K562 (cell line): ENCODE measurements around the gene HMGA1. TPM values are rescaled to one million over a fixed set of nuclear protein-coding genes. Genes with fewer than 3 reads are reported as not detected.

ENCODE experiments used
- ATAC-seq: fragments of 200-7000 bp; cut with Tn5 transposase; 3 replicates; pipeline ENCODE4 v1.9.1; 2020; ENCODE audit warnings: moderate library complexity
- Bru-seq: library from RNA; stranded (reverse); fragments of 400-500 nt; gene quantifications from one replicate; lab custom pipeline; 2021; lab: Mats Ljungman, UMichigan
- BruChase-seq, 2 experiments: library from RNA; stranded (reverse); fragments of 400-500 nt; gene quantifications; one replicate each; lab custom pipeline; 2021; lab: Mats Ljungman, UMichigan
- BruUV-seq: library from RNA; stranded (reverse); fragments of 400-500 nt; replicated peaks from 2 replicates; lab custom pipeline; 2021; lab: Mats Ljungman, UMichigan
- CTCF ChIA-PET: fragments of 300-600 bp; formaldehyde crosslinking; extraction: SDS; loops from one replicate; lab custom pipeline; 2021; ENCODE audit warnings: low intra/inter-chr PET ratio; lab: Yijun Ruan, JAX
- POLR2A ChIA-PET: fragments of 300-600, 350-650 bp; sonication (Branson Sonifier 250); formaldehyde crosslinking; extraction: SDS; loops from one replicate; lab custom pipeline; 2021; ENCODE audit warnings: antibody characterized with exemption, inconsistent platforms; lab: Yijun Ruan, JAX
- DNase-seq, 4 experiments: peaks; one replicate each; pipeline versions ENCODE4 v3.0.0 to v3.0.0-alpha.2; 2011 to 2018; ENCODE audit warnings: low spot score in 3 of 4, mixed read lengths in 3 of 4; ENCODE audit errors: extremely low read depth in 1 of 4
- FAIRE-seq: peaks from 2 replicates; lab custom pipeline; 2011; peaks lifted over from hg19 to GRCh38; lab: Jason Lieb, UNC
- H2AFZ ChIP-seq: 2 replicates; pipeline ENCODE4 v1.6.0; 2011; ENCODE audit warnings: low read depth, low read length, control low read depth, inconsistent platforms
- H3K27ac ChIP-seq: fragments of 200-600 bp; 3 replicates; pipeline ENCODE4 v1.8.0; 2011; ENCODE audit warnings: low read depth, mild to moderate bottlenecking, control low read depth, inconsistent platforms, low read length, moderate library complexity, mixed read lengths; ENCODE audit errors: extremely low read depth
- H3K27me3 ChIP-seq, 2 experiments: fragments of 300-600 bp in 1 of 2; 2 replicates in 1 of 2; 3 replicates in 1 of 2; pipeline versions ENCODE4 v1.6.0 to v1.8.0; 2011; ENCODE audit warnings: inconsistent platforms in 2 of 2, low read length in 2 of 2, mild to moderate bottlenecking in 1 of 2, mixed read lengths in 1 of 2, moderate library complexity in 1 of 2; ENCODE audit not compliant: control insufficient read depth in 2 of 2, insufficient read depth in 2 of 2
- H3K36me3 ChIP-seq: fragments of 300-600 bp; 3 replicates; pipeline ENCODE4 v1.8.0; 2011; ENCODE audit warnings: mild to moderate bottlenecking, low read length, inconsistent platforms; ENCODE audit not compliant: control insufficient read depth, insufficient read depth
- H3K4me1 ChIP-seq, 2 experiments: fragments of 200-600 bp in 1 of 2; replicated peaks in 1 of 2; 2 replicates in 1 of 2; 3 replicates in 1 of 2; pipeline versions ENCODE4 v1.5.1 to v1.8.0; 2011; ENCODE audit warnings: inconsistent platforms in 2 of 2, low read length in 2 of 2, mild to moderate bottlenecking in 1 of 2, mixed read lengths in 1 of 2, moderate library complexity in 1 of 2; ENCODE audit not compliant: control insufficient read depth in 2 of 2, insufficient read depth in 2 of 2
- H3K4me2 ChIP-seq: 2 replicates; pipeline ENCODE4 v1.6.1; 2011; ENCODE audit warnings: low read length, control low read depth, inconsistent platforms, mixed read lengths; ENCODE audit not compliant: insufficient read depth
- H3K4me3 ChIP-seq: fragments of 200-600 bp; sonication (generic), shearing (Covaris generic); 2 replicates; pipeline ENCODE4 v1.5.1; 2016; ENCODE audit warnings: control low read depth, inconsistent platforms
- H3K79me2 ChIP-seq: fragments of 200-600 bp; 3 replicates; pipeline ENCODE4 v1.8.0; 2011; ENCODE audit warnings: low read length, inconsistent platforms; ENCODE audit not compliant: control insufficient read depth, insufficient read depth
- H3K9ac ChIP-seq, 2 experiments: 2 replicates each; pipeline versions ENCODE4 v1.6.0 to v1.6.1; 2011; ENCODE audit warnings: low read depth in 2 of 2, low read length in 2 of 2, control low read depth in 1 of 2, inconsistent platforms in 1 of 2, mild to moderate bottlenecking in 1 of 2, mixed read lengths in 1 of 2; ENCODE audit not compliant: insufficient read depth in 1 of 2
- H3K9me1 ChIP-seq: one replicate; pipeline ENCODE4 v1.6.0; 2011; ENCODE audit warnings: inconsistent platforms, mild to moderate bottlenecking, low read length, moderate library complexity; ENCODE audit not compliant: control insufficient read depth, insufficient read depth
- H3K9me3 ChIP-seq: replicated peaks from 2 replicates; pipeline ENCODE4 v1.5.1; 2011; ENCODE audit warnings: low read depth, low read length, inconsistent platforms; ENCODE audit not compliant: control insufficient read depth, insufficient read depth
- H4K20me1 ChIP-seq: replicated peaks from 2 replicates; pipeline ENCODE4 v1.6.1; 2011; ENCODE audit warnings: low read length, inconsistent platforms, mixed read lengths; ENCODE audit not compliant: control insufficient read depth, insufficient read depth
- WGBS: fragments of 100-300 bp; shearing (Covaris generic); methylation state at CpG from one replicate; pipeline ENCODE4 v1.1.6; 2016; ENCODE audit warnings: low coverage, mixed read lengths; ENCODE audit not compliant: insufficient coverage; ENCODE audit errors: missing lambda C conversion rate; 5-methylcytosine and 5-hydroxymethylcytosine counted together
- in situ Hi-C: fragments of 300-500 bp; cut with MboI; formaldehyde crosslinking; loops from 4 replicates; pipeline ENCODE4 v1.15.0; 2018; ENCODE audit warnings: inconsistent platforms, mixed read lengths
- intact Hi-C: fragments of 100-400 bp; cut with micrococcal nuclease; formaldehyde crosslinking; loops from 2 replicates; pipeline ENCODE4 v1.14.2; 2022
- long read RNA-seq, 3 experiments: library from polyadenylated mRNA in 2 of 3; library from RNA in 1 of 3; unstranded in 2 of 3; stranded (forward) in 1 of 3; transcript quantifications; one replicate each; pipeline ENCODE4 v2.0.0, GENCODE V29; 2019 to 2022
- polyA minus RNA-seq, 3 experiments: library from RNA; depleted of rRNA, polyadenylated mRNA; stranded (reverse); fragments of >200 nt; gene quantifications; 2 replicates each; pipeline ENCODE4 v1.2.3, GENCODE V29; 2011
- polyA plus RNA-seq, 8 experiments: library from polyadenylated mRNA; depleted of rRNA in 4 of 8; stranded (reverse) in 5 of 8; unstranded in 3 of 8; fragments of >200 nt; fragmentation: Nextera tagmentation in 2 of 8; fragmentation: Illumina TruSeq in 1 of 8; extraction: Ambion mirVana in 2 of 8; extraction: Trizol in 1 of 8; gene quantifications; 2 replicates each; pipeline versions ENCODE4 v1.2.1 to v1.2.3, GENCODE V29; 2011 to 2014; ENCODE audit warnings: inconsistent platforms in 1 of 8, missing spikeins in 1 of 8
- total RNA-seq, 7 experiments: library from RNA; depleted of rRNA in 6 of 7; stranded (reverse); fragments of >200 nt in 6 of 7; fragmentation: Illumina TruSeq in 2 of 7; extraction: Trizol in 2 of 7; gene quantifications; 2 replicates each; pipeline versions ENCODE4 v1.2.1 to v1.2.3, GENCODE V29; 2011 to 2021; ENCODE audit warnings: low replicate concordance in 1 of 7
- TF ChIP-seq, protein P1 (sequence below), 2 experiments: fragments of 450-650 bp in 1 of 2; sonication (generic) in 1 of 2; formaldehyde crosslinking in 1 of 2; IDR thresholded peaks; 2 replicates each; pipeline versions ENCODE4 v1.7.1 to v1.9.0; 2016 to 2022; ENCODE audit warnings: inconsistent platforms in 1 of 2, mild to moderate bottlenecking in 1 of 2, missing genetic modification reagents in 1 of 2

HMGA1 gene, protein sequence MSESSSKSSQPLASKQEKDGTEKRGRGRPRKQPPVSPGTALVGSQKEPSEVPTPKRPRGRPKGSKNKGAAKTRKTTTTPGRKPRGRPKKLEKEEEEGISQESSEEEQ
- total RNA-seq (2011; cell fraction: chromatin; rRNA removed; ENCODE audit: low replicate concordance): 30.6 and 67.6 TPM in 2 replicates
- total RNA-seq (2011; cell fraction: nucleolus; rRNA removed): 97.4 and 98.8 TPM in 2 replicates
- 112 and 202 TPM in 2 replicates for total RNA-seq (2011; cell fraction: nucleoplasm; rRNA removed)
- 1,004 and 1,256 TPM in 2 replicates for total RNA-seq (2014; rRNA removed)
- total RNA-seq (2014; rRNA removed; fragmentation: Illumina TruSeq; extraction: Trizol): 270 and 326 TPM in 2 replicates
- total RNA-seq (2015; rRNA removed; fragmentation: Illumina TruSeq; extraction: Trizol): 594 and 609 TPM in 2 replicates
- 1,947 and 1,950 TPM in 2 replicates for total RNA-seq (2021)
- polyA plus RNA-seq (2011; rRNA removed): 205 and 451 TPM in 2 replicates
- 348 and 767 TPM in 2 replicates for polyA plus RNA-seq (2011; cell fraction: cytosol; rRNA removed)
- polyA plus RNA-seq (2011; cell fraction: nucleus; rRNA removed): 229 and 367 TPM in 2 replicates
- polyA plus RNA-seq (2012): 830 and 1,263 TPM in 2 replicates
- 1,608 and 1,897 TPM in 2 replicates for polyA plus RNA-seq (2014; fragmentation: Illumina TruSeq; extraction: Trizol)
- polyA plus RNA-seq (2014; fragmentation: Nextera tagmentation; extraction: Ambion mirVana): 10 to 100 TPM; 27.8 to 58.8 TPM
- polyA plus RNA-seq (2014; rRNA removed): 1,026 and 1,125 TPM in 2 replicates
- polyA minus RNA-seq (2011; rRNA and poly(A)+ RNA removed): 66.3 and 71.3 TPM in 2 replicates
- 364 and 449 TPM in 2 replicates for polyA minus RNA-seq (2011; cell fraction: cytosol; rRNA and poly(A)+ RNA removed)
- polyA minus RNA-seq (2011; cell fraction: nucleus; rRNA and poly(A)+ RNA removed): 49.0 and 60.6 TPM in 2 replicates
- Bru-seq, nascent RNA: percentile 99 among the genes with signal in this experiment
- percentile 99 among the genes with signal in this experiment for BruChase-seq, experiment 1, labeled RNA remaining after a 2-hour chase
- BruChase-seq, experiment 2, labeled RNA remaining after a 6-hour chase: percentile 98 among the genes with signal in this experiment
- long read RNA-seq, experiment 1, transcript HMGA1-202 (5 exons, 1,773 nt): minor isoform, 14 of 3,470 reads
- long read RNA-seq, experiment 1, transcript HMGA1-204 (6 exons, 1,887 nt): minor isoform, 69 of 3,470 reads
- long read RNA-seq, experiment 1, transcript HMGA1-205 (5 exons, 2,159 nt): minor isoform, 32 of 3,470 reads
- long read RNA-seq, experiment 1, transcript HMGA1-201 (6 exons, 1,920 nt): major isoform, 215 of 3,470 reads
- long read RNA-seq, experiment 1, partial matches to known transcripts: 3,070 of 3,470 reads
- long read RNA-seq, experiment 1, other reads (novel, unspliced or antisense): 61 of 3,470 reads
- long read RNA-seq, experiment 2, transcript HMGA1-201 (6 exons, 1,920 nt): major isoform, 1,104 of 3,332 reads
- long read RNA-seq, experiment 2, transcript HMGA1-204 (6 exons, 1,887 nt): minor isoform, 455 of 3,332 reads
- long read RNA-seq, experiment 2, transcript HMGA1-205 (5 exons, 2,159 nt): minor isoform, 200 of 3,332 reads
- long read RNA-seq, experiment 2, transcript HMGA1-206 (5 exons, 716 nt): minor isoform, 81 of 3,332 reads
- long read RNA-seq, experiment 2, partial matches to known transcripts: 466 of 3,332 reads
- long read RNA-seq, experiment 2, other reads (novel, unspliced or antisense): 946 of 3,332 reads
- long read RNA-seq, experiment 3, transcript HMGA1-205 (5 exons, 2,159 nt): minor isoform, 34 of 1,053 reads
- long read RNA-seq, experiment 3, transcript HMGA1-201 (6 exons, 1,920 nt): major isoform, 446 of 1,053 reads
- long read RNA-seq, experiment 3, transcript HMGA1-202 (5 exons, 1,773 nt): minor isoform, 17 of 1,053 reads
- long read RNA-seq, experiment 3, transcript HMGA1-204 (6 exons, 1,887 nt): minor isoform, 176 of 1,053 reads
- long read RNA-seq, experiment 3, partial matches to known transcripts: 280 of 1,053 reads
- long read RNA-seq, experiment 3, other reads (novel, unspliced or antisense): 89 of 1,053 reads

DNA sequence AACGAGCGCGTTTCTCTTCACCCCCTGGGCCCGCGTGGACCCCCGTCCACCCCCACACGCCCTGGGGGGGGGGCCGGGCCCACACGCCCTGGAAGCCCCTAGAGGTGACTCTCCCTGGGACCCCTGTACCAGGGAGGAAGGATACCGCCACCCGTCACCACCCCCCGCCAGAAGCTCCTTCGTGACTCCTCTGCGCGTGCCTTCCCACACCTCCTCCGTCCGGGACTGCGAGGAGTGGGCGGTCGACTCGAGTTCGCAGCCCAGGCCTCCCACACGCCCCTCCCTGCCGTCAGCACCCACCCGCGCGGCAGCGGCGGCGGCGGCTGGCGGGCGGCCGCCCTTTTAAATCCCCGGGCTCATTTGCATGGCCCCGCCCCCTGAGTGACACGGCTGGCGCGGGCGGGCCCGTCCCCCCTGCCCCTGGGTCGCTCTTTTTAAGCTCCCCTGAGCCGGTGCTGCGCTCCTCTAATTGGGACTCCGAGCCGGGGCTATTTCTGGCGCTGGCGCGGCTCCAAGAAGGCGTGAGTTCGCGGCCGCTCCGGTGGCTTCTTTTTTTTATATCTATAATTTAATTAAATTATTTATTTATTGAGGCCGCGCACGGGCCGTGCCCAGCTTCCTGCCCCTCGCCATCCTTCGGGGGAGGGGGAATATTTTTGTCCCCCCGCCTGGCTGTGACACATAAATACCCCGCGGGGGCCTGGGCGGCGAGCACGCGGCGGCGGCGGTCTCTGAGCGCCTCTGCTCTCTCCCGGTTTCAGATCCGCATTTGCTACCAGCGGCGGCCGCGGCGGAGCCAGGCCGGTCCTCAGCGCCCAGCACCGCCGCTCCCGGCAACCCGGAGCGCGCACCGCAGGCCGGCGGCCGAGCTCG lies at the start of gene HMGA1:
Gene HMGA1 (plus strand): TSS at position 431 of the 873 bp plus-strand sequence. CDS start 3,908 bp downstream, outside the sequence.
- Histone ChIP-seq H3K9me3 (no peaks in the 10 kb centered on the region), H3K27me3 (no peaks in the 10 kb centered on the region), H3K36me3 (peaks cover 38% of the 10 kb centered on the region), H3K4me1 (peaks cover 44 to 48% of the 10 kb centered on the region in 2 experiments), H3K27ac (peak within 1 kb of the TSS; percentile 98), H3K9ac (peak within 1 kb of the TSS; percentile 97 to 99), H3K79me2 (peaks cover 57% of the 10 kb centered on the region), H2AFZ (peak within 1 kb of the TSS; percentile 40), H3K4me3 (peak within 1 kb of the TSS; percentile 85), H3K9me1 (no peaks in the 10 kb centered on the region), H4K20me1 (peaks cover 29% of the 10 kb centered on the region), H3K4me2 (peak within 1 kb of the TSS; percentile 88)
- in situ Hi-C loops (no loop called here), intact Hi-C loops (no loop called here)
- BruUV-seq: no TSS peak
- peak; percentile 88 to 98 (median 94) for DNase-seq
- WGBS: under 1% methylated on average over 69 of the region's 91 CpGs
- CTCF ChIA-PET: interaction anchor here (0.6 to 1.9 kb wide), 3 partner anchors 40 to 903 kb away, joined by 3 to 6 read pairs (median 4); no protein-coding TSS in a partner anchor
- POLR2A ChIA-PET: interaction anchor here (0.5 to 1.8 kb wide), 34 partner anchors 10 to 1141 kb away, joined by 3 to 14 read pairs (median 4); partner anchors contain the start of gene SMIM29
- peak; percentile 11 for FAIRE-seq
- peak; percentile 82 for ATAC-seq
- TF ChIP-seq, protein P1, sequence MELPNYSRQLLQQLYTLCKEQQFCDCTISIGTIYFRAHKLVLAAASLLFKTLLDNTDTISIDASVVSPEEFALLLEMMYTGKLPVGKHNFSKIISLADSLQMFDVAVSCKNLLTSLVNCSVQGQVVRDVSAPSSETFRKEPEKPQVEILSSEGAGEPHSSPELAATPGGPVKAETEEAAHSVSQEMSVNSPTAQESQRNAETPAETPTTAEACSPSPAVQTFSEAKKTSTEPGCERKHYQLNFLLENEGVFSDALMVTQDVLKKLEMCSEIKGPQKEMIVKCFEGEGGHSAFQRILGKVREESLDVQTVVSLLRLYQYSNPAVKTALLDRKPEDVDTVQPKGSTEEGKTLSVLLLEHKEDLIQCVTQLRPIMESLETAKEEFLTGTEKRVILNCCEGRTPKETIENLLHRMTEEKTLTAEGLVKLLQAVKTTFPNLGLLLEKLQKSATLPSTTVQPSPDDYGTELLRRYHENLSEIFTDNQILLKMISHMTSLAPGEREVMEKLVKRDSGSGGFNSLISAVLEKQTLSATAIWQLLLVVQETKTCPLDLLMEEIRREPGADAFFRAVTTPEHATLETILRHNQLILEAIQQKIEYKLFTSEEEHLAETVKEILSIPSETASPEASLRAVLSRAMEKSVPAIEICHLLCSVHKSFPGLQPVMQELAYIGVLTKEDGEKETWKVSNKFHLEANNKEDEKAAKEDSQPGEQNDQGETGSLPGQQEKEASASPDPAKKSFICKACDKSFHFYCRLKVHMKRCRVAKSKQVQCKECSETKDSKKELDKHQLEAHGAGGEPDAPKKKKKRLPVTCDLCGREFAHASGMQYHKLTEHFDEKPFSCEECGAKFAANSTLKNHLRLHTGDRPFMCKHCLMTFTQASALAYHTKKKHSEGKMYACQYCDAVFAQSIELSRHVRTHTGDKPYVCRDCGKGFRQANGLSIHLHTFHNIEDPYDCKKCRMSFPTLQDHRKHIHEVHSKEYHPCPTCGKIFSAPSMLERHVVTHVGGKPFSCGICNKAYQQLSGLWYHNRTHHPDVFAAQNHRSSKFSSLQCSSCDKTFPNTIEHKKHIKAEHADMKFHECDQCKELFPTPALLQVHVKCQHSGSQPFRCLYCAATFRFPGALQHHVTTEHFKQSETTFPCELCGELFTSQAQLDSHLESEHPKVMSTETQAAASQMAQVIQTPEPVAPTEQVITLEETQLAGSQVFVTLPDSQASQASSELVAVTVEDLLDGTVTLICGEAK (IDR thresholded peaks at IDR 0.05): 0 out of 2 replicates have a peak, but pooled peaks have one; percentile 23
- TF ChIP-seq, protein P1 (CRISPR knock-in tag; IDR thresholded peaks at IDR 0.05): no peak
